Psoas muscle (tissue), 8 donors: ENCODE measurements around the gene GNAT1. TPM values are rescaled to one million over a fixed set of nuclear protein-coding genes. Genes with fewer than 3 reads are reported as not detected.

Experiments
- ATAC-seq, 4 donors: fragments of 200-7000 bp; cut with Tn5 transposase; one replicate each; pipeline ENCODE4 v1.9.1; 2020; ENCODE audit warnings: moderate library complexity in 3 of 4, mild to moderate bottlenecking in 2 of 4
- DNase-seq, 2 donors: peaks; one replicate each; pipeline ENCODE4 v3.0.0-alpha.2; 2020
- H3K27ac ChIP-seq: fragments of 200-600 bp; one replicate; pipeline ENCODE4 v1.8.0; 2022
- H3K27me3 ChIP-seq, 3 donors: fragments of 200-600 bp in 1 of 3; one replicate each; pipeline versions ENCODE4 v1.6.1 to v1.8.0; 2013 to 2022; ENCODE audit warnings: low read length in 2 of 3, mild to moderate bottlenecking in 2 of 3, moderate library complexity in 1 of 3; ENCODE audit not compliant: insufficient read depth in 3 of 3
- H3K36me3 ChIP-seq, 2 donors: fragments of 200-600 bp in 1 of 2; one replicate each; pipeline versions ENCODE4 v1.6.1 to v1.8.0; 2013 to 2022; ENCODE audit warnings: low read depth in 1 of 2, mild to moderate bottlenecking in 1 of 2, moderate library complexity in 1 of 2; ENCODE audit not compliant: insufficient read depth in 1 of 2
- H3K4me1 ChIP-seq: fragments of 200-600 bp; one replicate; pipeline ENCODE4 v1.8.0; 2022
- H3K4me3 ChIP-seq: fragments of 200-600 bp; one replicate; pipeline ENCODE4 v1.8.0; 2022; ENCODE audit warnings: mild to moderate bottlenecking
- H3K9me3 ChIP-seq: fragments of 200-600 bp; one replicate; pipeline ENCODE4 v1.8.0; 2022
- CTCF ChIP-seq: fragments of 200-600 bp; IDR thresholded peaks from one replicate; pipeline ENCODE4 v1.8.0; 2022; ENCODE audit warnings: antibody characterized with exemption
- WGBS, 3 donors: extraction: QIAGEN DNeasy Blood & Tissue Kit; methylation state at CpG; one replicate each; pipeline versions ENCODE4 v1.1.6 to v1.1.7; 2013; 5-methylcytosine and 5-hydroxymethylcytosine counted together
- intact Hi-C, 2 donors: fragments of 100-400 bp; cut with DNase I; formaldehyde crosslinking; loops; one replicate each; pipeline versions ENCODE4 v1.11.0 to v1.14.2; 2022
- polyA plus RNA-seq, 3 donors: library from polyadenylated mRNA; stranded (reverse); fragments of 200-250 nt; gene quantifications; one replicate each; pipeline ENCODE4 v1.2.3, GENCODE V29; 2013
- total RNA-seq, 4 donors: library from RNA; stranded (reverse); fragmentation: NEBNext Ultra II Directional in 2 of 4; extraction: Animal tissue kit (Norgen Biotek cat#: 25700) in 2 of 4; gene quantifications; one replicate each; pipeline versions ENCODE4 v1.2.1 to v1.2.4, GENCODE V29; 2021 to 2023
- donor health status: healthy with polysubstance abuse.
- donor health status: DM: no; HTN: no; CAD: no; lungs with moderate emphysema.
- donor health status: Bipolar disorder and iron deficiency.
- donor health status: healthy.
- donor health status: DM: yes; HTN: yes; CAD: no.
- donor health status: DM: no; HTN: no; CAD: no.
- donor health status: DM: no; HTN: no; CAD: no.
- donor health status: DM: yes; HTN: yes; CAD: no.

The GNAT1 gene
- total and polyA plus RNA-seq, 7 donors = not detected

- 55 to 65% (median 61%) methylated on average over 9 of the region's 9 CpGs for WGBS, 3 donors
- ATAC-seq = no peak
- Histone ChIP-seq H3K4me3 (no peak overlapping the region), H3K4me1 (peaks cover 12% of the 10 kb centered on the region), H3K27ac (no peak overlapping the region), H3K36me3 (no peaks in the 10 kb centered on the region), H3K9me3 (no peaks in the 10 kb centered on the region), H3K27me3 (peaks cover 0 to 3% (median 0%) of the 10 kb centered on the region in 3 donors)
- TF ChIP-seq CTCF = no peak
- intact Hi-C loops = no loop called here
- no peak for DNase-seq
Observed at GRCh38 chr3:50203113-50203808, 11.9 kb downstream of the GNAT1 start.

GRCh38 chr3:50203809-50204803 is 12.7 kb downstream of the GNAT1 start:
- Histone ChIP-seq H3K9me3 (no peaks in the 10 kb centered on the region), H3K4me3 (no peak overlapping the region), H3K4me1 (peaks cover 12% of the 10 kb centered on the region), H3K27me3 (peaks cover 0 to 3% (median 0%) of the 10 kb centered on the region in 3 donors), H3K36me3 (no peaks in the 10 kb centered on the region), H3K27ac (no peak overlapping the region)
- intact Hi-C loops = no loop called here
- ATAC-seq (no peak), DNase-seq (no peak)
- 66 to 82% (median 69%) methylated on average over 12 of the region's 12 CpGs for WGBS, 3 donors
- no peak for TF ChIP-seq CTCF

GRCh38 chr3:50204804-50205412 is 13.5 kb downstream of the GNAT1 start, which contains the start of gene SLC38A3:
Gene SLC38A3, plus strand, starts transcription at chr3:50205271. Its CDS starts 8,929 bp downstream, at chr3:50214200.
- peaks cover 12% of the 10 kb centered on the region for H3K4me1 ChIP-seq
- H3K4me3 ChIP-seq = peak within 1 kb of the TSS; percentile 75
- DNase-seq (peak in 1 of 2 donors; percentile 72), ATAC-seq (peak; percentile 75 to 87 (median 77))
- 4 to 6% (median 5%) methylated on average over 31 to 39 of the region's 41 CpGs for WGBS, 3 donors
- TF ChIP-seq CTCF = no peak
- peak within 1 kb of the TSS; percentile 78 for H3K27ac ChIP-seq
- no peaks in the 10 kb centered on the region for H3K9me3 ChIP-seq
- no peaks in the 10 kb centered on the region for H3K36me3 ChIP-seq
- peaks cover 0 to 3% (median 0%) of the 10 kb centered on the region in 3 donors for H3K27me3 ChIP-seq
- intact Hi-C loops = no loop called here

GRCh38 chr3:50205413-50206276 is 14.2 kb downstream of the GNAT1 start:
- peaks cover 12% of the 10 kb centered on the region for H3K4me1 ChIP-seq
- H3K27me3 ChIP-seq = peaks cover 0 to 3% (median 0%) of the 10 kb centered on the region in 3 donors
- no peaks in the 10 kb centered on the region for H3K9me3 ChIP-seq
- peak overlapping the region; percentile 75 for H3K4me3 ChIP-seq
- ATAC-seq (peak; percentile 75 to 87 (median 78)), DNase-seq (peak; percentile 49 to 81)
- H3K36me3 ChIP-seq = no peaks in the 10 kb centered on the region
- H3K27ac ChIP-seq = peak overlapping the region; percentile 78
- 4 to 5% (median 5%) methylated on average over 48 to 67 of the region's 67 CpGs for whole genome bisulfite sequencing, 3 donors
- TF ChIP-seq CTCF = no peak
- intact Hi-C loops = no loop called here
